Raji (cell line): ENCODE results near the gene FSD1L.

ENCODE experiments used
- POLR2A ChIP-seq: IDR thresholded peaks from 2 replicates; pipeline ENCODE4 v1.6.1; 2011; ENCODE audit warnings: low read depth, low read length, control low read depth; ENCODE audit not compliant: insufficient read depth

The FSD1L gene

DNA sequence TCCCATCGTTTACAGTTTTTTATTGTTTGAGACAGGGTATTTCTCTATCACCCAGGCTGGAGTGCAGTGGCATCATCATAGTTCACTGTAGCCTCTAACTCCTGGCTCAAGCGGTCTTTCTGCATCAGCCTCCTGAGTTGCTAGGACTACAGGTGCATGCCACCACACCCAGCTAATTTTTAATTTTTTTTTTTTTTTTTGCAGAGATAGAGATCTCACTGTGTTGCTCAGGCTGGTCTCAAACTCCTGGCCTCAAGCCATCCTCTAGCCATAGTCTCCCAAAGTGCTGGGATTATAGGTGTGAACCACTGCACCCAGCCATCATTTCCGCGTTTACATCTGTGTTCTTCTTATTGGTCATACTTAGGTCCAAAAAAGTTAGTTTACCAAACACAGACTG is 53.6 kb downstream of the FSD1L start:
- TF ChIP-seq POLR2A, result no peak

DNA sequence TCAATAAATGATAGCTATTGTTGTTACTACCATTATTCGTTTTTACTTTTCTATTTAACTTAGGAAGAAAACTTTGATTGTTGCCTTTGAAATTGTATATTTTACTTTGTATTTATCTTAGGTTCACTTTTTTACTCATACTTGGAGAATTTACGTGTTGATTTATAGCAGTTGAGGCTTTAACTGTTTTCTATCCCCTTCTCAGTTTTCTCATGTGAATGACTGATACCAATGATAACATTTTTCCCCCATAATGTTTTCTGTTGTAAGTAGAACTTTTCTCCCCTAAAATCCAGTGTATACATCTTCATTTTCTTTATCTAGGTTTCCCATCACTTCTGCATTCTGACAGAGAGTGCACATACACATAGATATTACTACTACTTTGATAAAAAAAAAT is 54.4 kb downstream of the FSD1L start:
- TF ChIP-seq POLR2A, result no peak

DNA sequence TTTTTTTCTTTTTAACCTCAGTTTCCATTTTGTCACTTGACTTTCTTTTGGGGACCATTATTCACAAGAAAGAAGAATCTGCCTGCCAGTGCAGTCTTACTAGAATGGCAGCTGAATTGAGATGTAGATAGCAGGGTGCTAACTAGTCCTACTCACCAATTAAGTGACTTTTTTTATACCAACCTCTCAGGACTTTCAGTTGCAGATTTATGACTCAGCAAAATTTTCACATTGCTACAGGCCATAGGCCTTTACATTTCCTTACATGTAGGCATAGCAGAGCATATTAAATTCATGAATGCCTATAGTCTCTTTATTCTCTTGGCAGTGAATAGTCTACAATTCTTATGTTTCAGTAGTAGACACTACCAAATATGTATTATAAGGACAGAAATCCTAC is 56.0 kb downstream of the FSD1L start:
- no peak for TF ChIP-seq POLR2A

DNA sequence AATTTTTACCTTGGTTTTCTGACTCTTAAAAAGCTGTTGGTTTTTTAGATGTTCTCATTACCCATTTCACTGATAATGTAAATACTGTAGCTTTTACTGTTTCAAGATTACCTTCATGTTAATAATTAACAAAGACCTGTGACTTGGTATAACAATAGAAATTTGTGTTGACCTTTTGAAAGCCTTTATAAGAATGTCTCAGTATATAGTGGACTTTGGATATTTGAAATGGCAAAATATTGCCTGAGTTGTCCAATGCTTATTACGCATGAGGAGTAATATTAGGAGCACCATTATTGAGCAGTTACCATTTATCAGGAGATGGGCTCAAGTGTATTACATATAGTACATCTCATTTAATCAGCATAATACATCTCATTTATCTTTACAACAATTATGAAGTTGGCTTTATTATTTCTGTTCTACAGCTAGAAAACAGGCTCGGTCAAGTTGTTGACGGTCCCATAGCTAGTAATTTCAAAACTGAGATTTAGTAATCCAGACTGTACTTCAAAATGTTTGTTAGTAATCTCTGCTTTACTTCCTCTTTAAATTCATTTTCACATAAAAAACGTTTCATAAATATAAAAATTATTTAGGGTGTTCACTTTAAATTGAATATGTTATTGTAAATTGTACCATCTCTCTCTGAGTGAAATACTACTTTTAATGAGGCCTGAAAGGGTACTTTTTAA is 59.4 kb downstream of the FSD1L start:
- no peak for TF ChIP-seq POLR2A

GRCh38 chr9:105508530-105508929 is 60.7 kb downstream of the FSD1L start:
- no peak for TF ChIP-seq POLR2A

DNA sequence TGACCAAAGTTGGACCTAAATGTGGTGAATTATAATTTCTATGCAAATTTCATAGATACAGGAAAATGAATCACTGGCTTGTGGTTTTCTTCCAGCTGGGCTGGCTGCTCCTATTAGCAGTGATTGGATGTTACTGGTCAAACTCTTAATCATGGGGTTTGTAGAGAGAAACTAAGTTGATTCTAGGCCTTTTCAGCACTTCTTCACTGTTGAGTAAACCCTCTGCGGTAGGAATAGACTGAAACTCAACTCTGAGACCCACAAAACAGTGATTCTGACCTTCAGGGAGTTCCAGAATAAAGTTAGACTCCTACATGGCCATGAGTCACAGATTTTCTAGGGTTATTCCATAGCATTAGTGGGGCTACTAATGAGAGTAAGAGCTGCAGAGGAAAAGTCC is 62.2 kb downstream of the FSD1L start:
- TF ChIP-seq POLR2A, result no peak

GRCh38 chr9:105511446-105511845 is 63.6 kb downstream of the FSD1L start:
- TF ChIP-seq POLR2A, result no peak

DNA sequence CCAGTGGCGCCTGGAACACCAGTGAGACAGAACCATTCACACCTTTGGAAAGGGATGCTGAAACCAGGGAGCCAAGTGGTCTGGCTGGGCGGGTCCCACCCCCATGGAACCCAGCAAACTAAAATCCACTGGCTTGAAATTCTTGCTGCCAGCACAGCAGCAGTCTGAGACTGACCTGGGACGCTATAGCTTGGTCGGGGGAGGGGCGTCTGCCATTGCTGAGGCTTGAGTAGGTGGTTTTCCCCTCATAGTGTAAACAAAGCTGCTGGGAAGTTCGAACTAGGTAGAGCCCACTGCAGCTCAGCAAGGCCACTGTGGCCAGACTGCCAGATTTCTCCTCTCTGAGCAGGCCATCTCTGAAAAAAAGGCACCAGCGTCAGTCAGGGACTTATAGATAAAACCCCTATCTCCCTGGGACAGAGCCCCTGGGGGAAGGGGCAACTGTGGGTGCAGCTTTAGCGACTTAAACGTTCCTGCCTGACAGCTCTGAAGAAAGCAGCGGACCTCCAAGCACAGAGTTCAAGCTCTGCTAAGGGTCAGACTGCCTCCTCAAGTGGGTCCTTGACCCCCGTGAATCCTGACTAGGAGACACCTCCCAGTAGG is 68.1 kb downstream of the FSD1L start:
- TF ChIP-seq POLR2A, result no peak

GRCh38 chr9:105531530-105531929 is 83.7 kb downstream of the FSD1L start:
- no peak for TF ChIP-seq POLR2A

DNA sequence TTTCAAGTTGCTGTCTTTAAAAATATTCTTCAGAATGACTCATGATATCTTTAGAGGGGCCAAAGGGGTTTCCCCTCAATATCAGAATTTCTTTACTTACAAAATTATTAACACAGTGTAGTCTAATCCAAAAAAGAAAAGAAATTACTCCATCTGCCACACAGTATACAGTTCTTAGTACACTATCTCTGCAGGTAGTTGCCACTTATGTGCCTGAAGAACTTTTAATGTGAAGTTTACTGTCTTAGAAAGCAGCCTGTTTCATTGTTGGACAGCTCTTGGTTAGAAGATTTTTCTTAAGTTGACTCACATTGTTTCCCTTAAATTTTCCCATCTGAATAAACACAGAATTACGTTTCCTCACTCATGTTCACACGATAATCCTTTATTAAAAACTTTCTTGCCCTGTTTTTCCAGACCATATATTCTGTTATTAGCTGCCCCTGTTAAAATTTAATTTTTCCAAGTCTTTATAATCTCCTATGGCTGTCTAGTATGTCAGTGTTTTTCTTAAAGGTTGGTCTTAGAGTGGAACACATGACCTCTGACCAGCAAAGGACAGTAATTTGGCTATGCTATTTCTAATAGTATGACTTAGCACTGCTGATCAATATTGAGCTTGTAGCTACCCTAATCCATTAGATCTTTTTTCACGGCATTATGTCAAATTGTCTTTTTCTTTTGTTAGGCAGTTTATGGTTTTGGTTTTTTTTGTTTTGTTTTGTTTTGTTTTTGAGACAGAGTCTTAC is 88.3 kb downstream of the FSD1L start:
- no peak for TF ChIP-seq POLR2A

- TF ChIP-seq POLR2A, result no peak
Observed at GRCh38 chr9:105539452-105539851, 91.6 kb downstream of the FSD1L start.

DNA sequence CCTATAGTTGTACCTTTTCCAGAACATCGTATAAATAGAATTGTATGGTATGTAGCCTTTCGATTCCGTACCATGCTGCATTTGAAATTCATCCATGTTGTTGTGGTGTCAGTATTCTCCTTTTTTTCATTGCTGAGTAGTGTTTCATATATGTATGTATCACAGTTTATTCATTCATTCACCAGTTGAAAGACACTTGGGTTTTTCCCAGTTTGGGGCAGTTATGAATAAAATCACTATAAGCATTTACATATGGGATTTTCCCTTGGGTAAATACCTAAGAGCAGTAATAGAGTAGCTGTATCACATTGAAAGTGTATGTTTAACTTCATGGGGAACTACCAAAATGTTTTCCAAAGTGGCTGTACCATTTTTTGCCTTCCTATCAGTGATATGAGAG is 94.0 kb downstream of the FSD1L start:
- TF ChIP-seq POLR2A, result no peak

GRCh38 chr9:105554042-105554441 is 106.2 kb downstream of the FSD1L start:
- no peak for TF ChIP-seq POLR2A

- peak; percentile 90 for TF ChIP-seq POLR2A
Observed at GRCh38 chr9:105557804-105558610, 110.2 kb downstream of the FSD1L start, which contains the start of gene FKTN. FKTN (plus strand) TSS chr9:105558131; CDS start chr9:105575033, 16,902 bp downstream.

- no peak for TF ChIP-seq POLR2A
Observed at GRCh38 chr9:105572455-105572854, 124.6 kb downstream of the FSD1L start.
